Skeletal muscle tissue (tissue), 5 donors: ENCODE results near the gene CCNT1. TPM values are rescaled to one million over a fixed set of nuclear protein-coding genes. Genes with fewer than 3 reads are reported as not detected.
"Not testable (repeated sequence)": the region's sequence is repeated elsewhere in the genome, so short reads cannot be mapped to it uniquely, and the experiment has no call there.

Experiments used
- H3K27ac ChIP-seq: one replicate; pipeline ENCODE4 v1.7.0; 2013; ENCODE audit warnings: mild to moderate bottlenecking, low read depth, low read length, inconsistent platforms
- H3K27me3 ChIP-seq, 3 donors: one replicate each; pipeline ENCODE4 v1.7.0; 2013; ENCODE audit warnings: low read length in 3 of 3; ENCODE audit not compliant: control insufficient read depth in 3 of 3, insufficient read depth in 3 of 3
- H3K36me3 ChIP-seq, 3 donors: one replicate each; pipeline ENCODE4 v1.7.0; 2013; ENCODE audit warnings: low read length in 3 of 3; ENCODE audit not compliant: control insufficient read depth in 3 of 3, insufficient read depth in 3 of 3
- H3K4me1 ChIP-seq, 3 donors: one replicate each; pipeline ENCODE4 v1.7.0; 2013; ENCODE audit warnings: low read length in 3 of 3, mild to moderate bottlenecking in 3 of 3; ENCODE audit not compliant: control insufficient read depth in 3 of 3, insufficient read depth in 3 of 3
- H3K4me3 ChIP-seq, 3 donors: one replicate each; pipeline ENCODE4 v1.7.0; 2013; ENCODE audit warnings: low read length in 3 of 3
- H3K9ac ChIP-seq, 3 donors: one replicate each; pipeline ENCODE4 v1.7.0; 2013; ENCODE audit warnings: low read length in 3 of 3, mild to moderate bottlenecking in 3 of 3, moderate library complexity in 2 of 3, low read depth in 1 of 3
- H3K9me3 ChIP-seq, 3 donors: one replicate each; pipeline ENCODE4 v1.7.0; 2013; ENCODE audit warnings: low read length in 3 of 3; ENCODE audit not compliant: control insufficient read depth in 3 of 3
- small RNA-seq: library from RNA; depleted of rRNA; stranded (forward); fragments of <200 nt; gene quantifications from one replicate; pipeline ENCODE3, GENCODE V24; 2014
- total RNA-seq: library from RNA; depleted of rRNA; stranded (reverse); fragments of >200 nt; gene quantifications from one replicate; pipeline ENCODE4 v1.2.3, GENCODE V29; 2014
- donor health status: Osteomylitis.

CCNT1 gene
- total RNA-seq, 1 donor from 2014 or later: 27.7 TPM

DNA sequence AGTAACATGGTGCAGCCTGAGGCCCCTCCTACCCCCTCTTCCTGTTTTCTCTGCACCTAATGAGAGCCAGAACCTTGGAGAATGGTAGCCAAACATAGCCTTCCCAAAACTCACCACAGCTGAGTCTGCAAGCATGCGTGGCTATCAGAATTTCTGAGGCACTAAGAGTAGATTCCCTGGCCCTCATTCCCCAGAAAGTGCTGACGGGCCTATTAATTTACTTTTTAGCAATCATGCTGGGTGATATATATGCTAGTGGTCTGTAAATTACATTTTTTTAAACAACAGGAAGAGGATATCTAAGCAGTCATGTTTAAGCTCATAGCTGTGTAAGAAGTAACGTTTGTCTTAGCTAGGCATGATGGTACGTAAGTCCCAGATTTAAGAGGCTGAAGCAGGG lies 64.8 kb downstream of the CCNT1 start:
- no peak overlapping the region for H3K4me3 ChIP-seq
- peaks cover 32 to 48% (median 42%) of the 10 kb centered on the region in 3 donors for H3K36me3 ChIP-seq
- no peaks in the 10 kb centered on the region for H3K4me1 ChIP-seq
- H3K9ac ChIP-seq: no peak overlapping the region
- H3K27me3 ChIP-seq: no peaks in the 10 kb centered on the region
- H3K27ac ChIP-seq: no peak overlapping the region
- H3K9me3 ChIP-seq: no peaks in the 10 kb centered on the region

DNA sequence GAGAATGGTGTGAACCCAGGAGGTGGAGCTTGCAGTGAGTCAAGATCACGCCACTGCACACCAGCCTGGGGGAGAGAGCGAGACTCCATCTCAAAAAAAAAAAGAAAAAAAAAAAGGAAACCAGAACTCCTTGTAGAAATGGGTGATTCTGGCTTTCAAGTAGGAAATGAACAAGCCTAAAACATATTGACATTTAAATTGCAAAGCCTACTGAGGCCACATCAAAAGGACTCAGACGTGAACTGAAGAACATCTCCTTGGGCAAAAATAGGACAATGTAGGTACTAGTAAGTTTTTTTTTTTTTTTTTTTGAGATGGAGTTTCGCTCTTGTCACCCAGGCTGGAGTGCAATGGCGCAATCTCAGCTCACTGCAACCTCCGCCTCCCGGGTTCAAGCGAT lies 71.2 kb downstream of the CCNT1 start:
- H3K4me3 ChIP-seq, H3K27me3 ChIP-seq, H3K9ac ChIP-seq, H3K4me1 ChIP-seq, H3K27ac ChIP-seq, H3K9me3 ChIP-seq: not testable (repeated sequence)
- H3K36me3 ChIP-seq: peaks cover 2 to 14% (median 5%) of the 10 kb centered on the region in 3 donors

DNA sequence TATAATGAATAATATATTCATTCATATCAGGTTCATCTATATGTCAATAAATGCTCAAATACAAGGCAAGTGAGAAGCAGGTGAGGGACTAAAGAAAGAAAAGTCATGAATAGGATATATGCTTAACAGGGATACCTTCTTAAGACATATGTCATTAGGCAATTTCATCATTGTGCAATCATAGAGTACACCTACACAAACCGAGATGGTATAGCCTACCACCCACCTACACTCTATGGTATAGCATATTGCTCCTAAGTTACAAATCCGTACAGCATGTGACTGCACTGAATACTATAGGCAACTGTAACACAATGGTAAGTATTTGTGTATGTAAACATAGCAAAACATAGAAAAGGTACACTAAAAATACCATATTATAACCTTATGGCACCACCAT lies 73.5 kb downstream of the CCNT1 start:
- no peaks in the 10 kb centered on the region for H3K27me3 ChIP-seq
- no peak overlapping the region for H3K4me3 ChIP-seq
- peaks cover 2 to 8% (median 4%) of the 10 kb centered on the region in 3 donors for H3K36me3 ChIP-seq
- no peaks in the 10 kb centered on the region for H3K9me3 ChIP-seq
- no peaks in the 10 kb centered on the region for H3K4me1 ChIP-seq
- H3K27ac ChIP-seq: no peak overlapping the region
- H3K9ac ChIP-seq: no peak overlapping the region

DNA sequence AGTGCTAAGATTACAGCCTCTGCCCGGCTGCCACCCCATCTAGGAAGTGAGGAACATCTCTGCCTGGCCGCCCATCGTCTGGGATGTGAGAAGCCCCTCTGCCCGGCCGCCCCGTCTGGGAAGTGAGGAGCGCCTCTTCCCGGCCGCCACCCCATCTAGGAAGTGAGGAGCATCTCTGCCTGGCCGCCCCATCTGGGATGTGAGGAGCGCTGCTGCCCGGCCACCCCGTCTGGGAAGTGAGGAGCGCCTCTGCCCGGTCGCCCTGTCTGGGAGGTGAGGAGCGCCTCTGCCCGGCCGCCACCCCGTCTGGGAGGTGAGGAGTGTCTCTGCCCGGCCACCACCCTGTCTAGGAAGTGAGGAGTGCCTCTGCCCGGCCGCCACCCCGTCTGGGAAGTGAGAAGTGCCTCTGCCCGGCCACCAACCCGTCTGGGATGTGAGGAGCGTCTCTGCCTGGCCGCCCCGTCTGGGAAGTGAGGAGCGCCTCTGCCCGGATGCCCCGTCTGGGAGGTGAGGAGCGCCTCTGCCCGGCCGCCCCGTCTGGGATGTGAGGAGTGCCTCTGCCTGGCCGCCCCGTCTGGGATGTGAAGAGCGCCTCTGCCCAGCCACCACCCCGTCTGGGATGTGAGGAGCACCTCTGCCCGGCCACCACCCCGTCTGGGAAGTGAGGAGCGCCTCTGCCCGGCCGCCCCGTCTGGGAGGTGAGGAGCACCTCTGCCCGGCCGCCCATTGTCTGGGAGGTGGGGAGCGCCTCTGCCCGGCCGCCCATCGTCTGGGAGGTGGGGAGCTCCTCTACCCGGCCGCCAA lies 74.6 kb downstream of the CCNT1 start:
- not testable (repeated sequence) for H3K4me3 ChIP-seq, H3K4me1 ChIP-seq, H3K9me3 ChIP-seq, H3K36me3 ChIP-seq, H3K27me3 ChIP-seq, H3K9ac ChIP-seq, H3K27ac ChIP-seq

DNA sequence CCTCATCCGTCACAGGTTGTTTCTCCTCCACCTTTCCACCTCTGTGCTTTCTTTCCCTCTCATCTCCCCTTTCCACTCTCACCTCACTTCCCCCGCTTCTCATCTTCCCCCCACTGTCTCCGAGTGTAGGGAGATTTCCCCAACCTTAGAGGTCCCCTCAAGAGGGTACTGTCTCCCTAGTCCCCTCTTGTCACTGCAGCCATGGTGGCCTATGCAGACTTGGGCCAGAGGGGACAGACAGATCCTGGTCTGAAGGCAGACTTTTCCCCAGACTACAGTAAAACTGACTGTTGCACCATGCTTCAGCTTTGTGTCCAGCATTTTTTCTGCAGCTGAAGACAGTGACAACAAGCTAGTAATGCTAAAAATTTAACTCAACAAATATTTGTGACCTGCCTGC lies 75.7 kb downstream of the CCNT1 start:
- peaks cover 0 to 5% (median 2%) of the 10 kb centered on the region in 3 donors for H3K36me3 ChIP-seq
- H3K4me1 ChIP-seq: no peaks in the 10 kb centered on the region
- no peaks in the 10 kb centered on the region for H3K27me3 ChIP-seq
- no peak overlapping the region for H3K4me3 ChIP-seq
- H3K9me3 ChIP-seq: no peaks in the 10 kb centered on the region
- H3K27ac ChIP-seq: no peak overlapping the region
- H3K9ac ChIP-seq: no peak overlapping the region

DNA sequence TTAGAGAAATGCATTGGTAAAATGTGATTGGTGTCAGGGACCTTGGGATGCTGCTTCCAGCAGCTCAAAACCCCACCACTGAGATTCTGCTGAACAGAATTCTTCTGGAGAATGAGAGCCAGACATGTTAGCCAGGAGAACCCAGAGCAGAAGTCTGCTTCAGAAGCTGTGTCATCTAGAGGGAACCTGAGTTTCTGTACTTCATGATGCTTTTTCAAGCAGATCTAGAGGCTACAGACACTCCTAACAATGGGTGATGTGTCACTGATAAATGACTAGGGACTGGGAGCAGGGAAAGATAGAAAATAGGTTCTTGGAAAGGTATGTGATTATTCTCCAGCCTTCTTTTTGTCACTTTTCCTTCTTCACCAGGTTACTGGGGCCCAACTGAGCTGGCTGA lies 76.1 kb downstream of the CCNT1 start:
- Histone ChIP-seq H3K4me1 (no peaks in the 10 kb centered on the region), H3K27ac (no peak overlapping the region), H3K9me3 (no peaks in the 10 kb centered on the region), H3K9ac (no peak overlapping the region), H3K27me3 (no peaks in the 10 kb centered on the region), H3K36me3 (peaks cover 0 to 5% (median 2%) of the 10 kb centered on the region in 3 donors), H3K4me3 (no peak overlapping the region)

Small RNAs within 50 kb of the gene (small RNA-seq; reads per million reads assigned to genes)
- gene MIR1291 (not detected), gene SNORA2A (1.9 reads per million, percentile 85 among the genes with 10 or more reads in this experiment), gene SNORA2B (2.0 reads per million, percentile 85 among the genes with 10 or more reads in this experiment), gene SNORA2C (1.1 reads per million, percentile 80 among the genes with 10 or more reads in this experiment)

Other genes starting within 250 kb of the CCNT1 start
- gene ANP32D, start 244.1 kb downstream of the CCNT1 start, total RNA-seq: not detected
- gene C12orf54, start 234.2 kb downstream of the CCNT1 start, total RNA-seq: not detected
- gene OR8S1, start 191.1 kb downstream of the CCNT1 start, total RNA-seq: not detected
- not detected for gene LALBA, start 146.7 kb downstream of the CCNT1 start, total RNA-seq
- gene KANSL2, start 34.5 kb downstream of the CCNT1 start, total RNA-seq: 53.8 TPM
- gene ADCY6, start 72.4 kb upstream of the CCNT1 start, total RNA-seq: 37.6 TPM
- 4.2 TPM for gene CACNB3, start 101.8 kb upstream of the CCNT1 start, total RNA-seq
- gene DDX23, start 135.5 kb upstream of the CCNT1 start, total RNA-seq: 56.9 TPM
- under 0.01 TPM for gene RND1, start 149.2 kb upstream of the CCNT1 start, total RNA-seq
- 5.7 TPM for gene FKBP11, start 208.8 kb upstream of the CCNT1 start, total RNA-seq
- 19.8 TPM for gene ARF3, start 240.8 kb upstream of the CCNT1 start, total RNA-seq